ENCODE measurements around the gene PRTFDC1.

DNA sequence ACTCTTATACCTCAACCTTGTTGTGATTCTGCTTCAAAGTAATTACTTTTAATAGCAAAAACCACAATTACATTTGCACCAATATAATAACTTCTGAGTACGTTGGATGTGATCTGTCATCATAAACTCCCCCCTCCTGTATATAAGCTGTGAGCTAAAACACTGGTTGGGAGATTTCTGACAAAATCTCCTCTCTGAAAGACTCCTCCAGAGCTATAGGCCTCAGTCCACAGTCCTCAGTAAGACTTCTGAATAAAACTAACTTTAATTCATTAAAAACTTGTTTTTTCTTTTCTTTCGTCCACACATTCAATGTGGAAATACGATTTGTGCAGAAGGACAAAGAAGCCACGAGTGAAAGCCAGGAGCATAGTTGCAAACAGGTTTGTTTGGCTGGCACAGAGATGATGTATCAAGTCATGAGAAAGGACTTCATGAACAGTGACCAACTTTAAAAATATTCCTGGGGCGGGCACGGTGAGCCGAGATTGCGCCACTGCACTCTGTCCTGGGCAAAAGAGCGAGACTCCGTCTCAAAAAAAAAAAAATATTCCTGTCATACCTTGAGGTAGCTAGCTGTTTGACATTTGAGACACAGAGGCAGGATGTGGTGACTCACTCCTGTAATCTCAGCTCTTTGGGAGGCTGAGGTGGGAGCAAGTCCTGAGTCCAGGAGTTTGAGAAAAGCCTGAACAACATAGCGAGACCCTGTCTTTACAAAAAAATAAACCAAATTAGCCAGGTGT is 137.7 kb downstream of the PRTFDC1 start:
- TF ChIP-seq, protein P1, sequence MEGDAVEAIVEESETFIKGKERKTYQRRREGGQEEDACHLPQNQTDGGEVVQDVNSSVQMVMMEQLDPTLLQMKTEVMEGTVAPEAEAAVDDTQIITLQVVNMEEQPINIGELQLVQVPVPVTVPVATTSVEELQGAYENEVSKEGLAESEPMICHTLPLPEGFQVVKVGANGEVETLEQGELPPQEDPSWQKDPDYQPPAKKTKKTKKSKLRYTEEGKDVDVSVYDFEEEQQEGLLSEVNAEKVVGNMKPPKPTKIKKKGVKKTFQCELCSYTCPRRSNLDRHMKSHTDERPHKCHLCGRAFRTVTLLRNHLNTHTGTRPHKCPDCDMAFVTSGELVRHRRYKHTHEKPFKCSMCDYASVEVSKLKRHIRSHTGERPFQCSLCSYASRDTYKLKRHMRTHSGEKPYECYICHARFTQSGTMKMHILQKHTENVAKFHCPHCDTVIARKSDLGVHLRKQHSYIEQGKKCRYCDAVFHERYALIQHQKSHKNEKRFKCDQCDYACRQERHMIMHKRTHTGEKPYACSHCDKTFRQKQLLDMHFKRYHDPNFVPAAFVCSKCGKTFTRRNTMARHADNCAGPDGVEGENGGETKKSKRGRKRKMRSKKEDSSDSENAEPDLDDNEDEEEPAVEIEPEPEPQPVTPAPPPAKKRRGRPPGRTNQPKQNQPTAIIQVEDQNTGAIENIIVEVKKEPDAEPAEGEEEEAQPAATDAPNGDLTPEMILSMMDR (IDR thresholded peaks at IDR 0.05 in 8 of 11, conservative IDR thresholded peaks at IDR 0.05 in 3 of 11), result no peak
- TF ChIP-seq POLR2A (IDR thresholded peaks at IDR 0.05), result no peak
